A549 (cell line): ENCODE measurements around the gene MMP19.

ENCODE experiments used
- CBX2 ChIP-seq: fragments of 200-600 bp; sonication (generic); IDR thresholded peaks from 2 replicates; pipeline ENCODE4 v1.6.1; 2016; ENCODE audit warnings: low read depth, mild to moderate bottlenecking, borderline replicate concordance
- CTCF ChIP-seq: fragments of >200 bp; sonication (Bioruptor Twin); formaldehyde crosslinking; IDR thresholded peaks from 3 replicates; pipeline ENCODE4 v1.5.1; 2016
- FOSB ChIP-seq: fragments of 250-450 bp; sonication (Bioruptor Pico); IDR thresholded peaks from 2 replicates; pipeline ENCODE4 v1.5.0; 2020; ENCODE audit warnings: mild to moderate bottlenecking, moderate library complexity
- JUN ChIP-seq, 2 experiments: fragments of >200 bp; sonication (Bioruptor Twin); formaldehyde crosslinking; IDR thresholded peaks; 2 replicates in 1 of 2; 3 replicates in 1 of 2; pipeline ENCODE4 v1.6.1; 2016 to 2017
- JUNB ChIP-seq: fragments of >200 bp; sonication (Bioruptor Twin); formaldehyde crosslinking; IDR thresholded peaks from 2 replicates; pipeline ENCODE4 v1.6.1; 2016
- KDM1A ChIP-seq: fragments of 200-600 bp; sonication (generic); IDR thresholded peaks from 2 replicates; pipeline ENCODE4 v1.6.1; 2016; ENCODE audit warnings: low read depth, mild to moderate bottlenecking
- MAFK ChIP-seq: fragments of 450-650 bp; IDR thresholded peaks from 2 replicates; pipeline ENCODE4 v1.6.1; 2014; ENCODE audit not compliant: partially characterized antibody
- MAZ ChIP-seq: fragments of 150-350 bp; IDR thresholded peaks from 2 replicates; pipeline ENCODE4 v1.6.1; 2014; ENCODE audit warnings: antibody characterized with exemption, low read depth, low read length, borderline replicate concordance
- POLR2A ChIP-seq: IDR thresholded peaks from 2 replicates; pipeline ENCODE4 v1.6.1; 2012; ENCODE audit warnings: mild to moderate bottlenecking, low read length
- POLR2AphosphoS2 ChIP-seq: conservative IDR thresholded peaks from 2 replicates; pipeline ENCODE4 v1.6.1; 2012; ENCODE audit warnings: low read length, improper control_type of control experiment, inconsistent platforms
- RCOR1 ChIP-seq: fragments of 150-350 bp; IDR thresholded peaks from 2 replicates; pipeline ENCODE4 v1.6.1; 2014; ENCODE audit warnings: antibody characterized with exemption, low read length, low read depth
- USF2 ChIP-seq: fragments of 450-650 bp; IDR thresholded peaks from 2 replicates; pipeline ENCODE4 v1.6.1; 2014; ENCODE audit warnings: antibody characterized with exemption

- TF ChIP-seq JUNB = no peak
- no peak for TF ChIP-seq FOSB (CRISPR knock-in tag)
- no peak for TF ChIP-seq MAFK
- no peak for TF ChIP-seq CTCF
- TF ChIP-seq JUN (IDR thresholded peaks at IDR 0.05) = no peak
- TF ChIP-seq CBX2 = no peak
- TF ChIP-seq POLR2A = no peak
- no peak for TF ChIP-seq KDM1A
- no peak for TF ChIP-seq POLR2AphosphoS2
- no peak for TF ChIP-seq RCOR1
- TF ChIP-seq MAZ = no peak
- no peak for TF ChIP-seq USF2
Measured at GRCh38 chr12:55814257-55814656, 28.5 kb downstream of the MMP19 start.
